GM18498 (cell line): ENCODE results near the gene UNC45A.
"Not testable (repeated sequence)": the region's sequence is repeated elsewhere in the genome, so short reads cannot be mapped to it uniquely, and the experiment has no call there.

Source experiments
- ATAC-seq: cut with Tn5 transposase; IDR thresholded peaks from one replicate; pipeline ENCODE4 v1.9.1; 2021; ENCODE audit warnings: mild to moderate bottlenecking, moderate library complexity; ENCODE audit not compliant: unreplicated experiment

UNC45A gene

GRCh38 chr15:90902840-90903732 is 32.0 kb upstream of the UNC45A start, which contains the start of gene MAN2A2:
Gene MAN2A2 (plus strand): TSS chr15:90903302. CDS start chr15:90904208, 906 bp downstream.
- peak; percentile 54 for ATAC-seq

DNA sequence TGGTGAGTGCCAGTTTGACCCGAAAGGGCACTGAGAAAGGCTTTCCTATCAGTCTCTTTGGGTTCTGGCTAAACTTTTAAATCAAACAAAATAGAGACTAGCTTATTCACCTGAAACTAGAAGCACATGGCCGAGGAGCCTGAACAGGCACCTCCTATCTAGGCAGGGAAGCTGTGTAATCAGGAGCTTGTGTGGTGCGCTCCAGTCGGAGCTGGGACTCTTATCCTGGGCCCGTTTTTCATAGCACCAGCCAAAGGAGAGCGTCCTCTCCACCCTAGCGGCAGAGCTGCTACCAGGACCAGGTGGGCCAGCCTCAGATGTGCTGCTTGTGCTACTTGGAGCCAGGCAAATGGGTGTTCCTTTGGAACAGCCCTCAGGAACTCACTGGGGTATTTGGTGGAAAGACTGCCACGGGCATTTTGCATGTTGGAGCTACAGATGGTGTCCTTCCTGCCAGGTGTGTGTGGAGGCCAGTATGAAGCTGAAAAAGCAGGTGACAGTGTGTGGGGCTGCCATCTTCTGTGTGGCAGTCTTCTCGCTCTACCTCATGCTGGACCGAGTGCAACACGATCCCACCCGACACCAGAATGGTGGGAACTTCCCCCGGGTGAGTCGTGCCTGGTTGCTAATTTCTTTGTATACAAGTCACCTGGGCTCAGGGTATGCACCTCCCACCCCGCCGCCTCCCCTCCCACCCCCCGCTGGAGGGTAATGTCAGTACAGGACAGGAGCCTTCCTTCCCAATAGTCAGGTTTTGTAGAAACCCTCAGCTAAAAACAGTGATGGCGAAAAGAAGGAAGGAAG is 31.1 kb upstream of the UNC45A start:
- no peak for ATAC-seq

- no peak for ATAC-seq
These were observed 30.3 kb upstream of the UNC45A start for GRCh38 chr15:90904746-90905145.

DNA sequence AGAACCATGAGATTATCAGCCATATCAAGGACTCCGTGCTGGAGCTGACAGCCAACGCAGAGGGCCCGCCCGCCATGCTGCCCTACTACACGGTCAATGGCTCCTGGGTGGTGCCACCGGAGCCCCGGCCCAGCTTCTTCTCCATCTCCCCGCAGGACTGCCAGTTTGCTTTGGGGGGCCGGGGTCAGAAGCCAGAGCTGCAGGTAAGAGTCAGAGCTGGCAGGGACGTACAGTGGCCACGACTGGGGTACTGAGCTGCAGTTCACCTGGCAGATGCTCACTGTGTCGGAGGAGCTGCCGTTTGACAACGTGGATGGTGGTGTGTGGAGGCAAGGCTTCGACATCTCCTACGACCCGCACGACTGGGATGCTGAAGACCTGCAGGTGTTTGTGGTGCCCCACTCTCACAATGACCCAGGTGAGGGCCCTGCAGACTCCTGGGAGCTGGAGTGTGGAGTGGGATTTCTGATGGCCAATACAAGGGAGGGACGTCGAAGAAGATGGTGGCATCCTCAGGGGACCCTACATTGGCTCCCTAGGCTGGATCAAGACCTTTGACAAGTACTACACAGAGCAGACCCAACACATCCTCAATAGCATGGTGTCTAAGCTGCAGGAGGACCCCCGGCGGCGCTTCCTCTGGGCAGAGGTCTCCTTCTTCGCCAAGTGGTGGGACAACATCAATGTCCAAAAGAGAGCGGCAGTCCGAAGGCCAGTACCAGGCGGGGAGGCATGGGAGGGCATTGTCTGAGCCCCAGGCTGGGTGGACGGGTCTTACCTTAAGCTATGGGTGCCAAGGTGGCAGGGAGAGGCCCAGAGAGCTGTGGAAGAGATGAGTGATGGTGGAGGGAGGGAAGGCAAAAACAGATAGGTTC is 29.5 kb upstream of the UNC45A start:
- no peak for ATAC-seq

- no peak for ATAC-seq
These were observed 28.8 kb upstream of the UNC45A start for GRCh38 chr15:90906181-90906849.

- ATAC-seq: no peak
These were observed 27.9 kb upstream of the UNC45A start for GRCh38 chr15:90907051-90907660.

GRCh38 chr15:90907838-90908507 is 27.1 kb upstream of the UNC45A start:
- ATAC-seq: no peak

GRCh38 chr15:90909449-90909848 is 25.6 kb upstream of the UNC45A start:
- not testable (repeated sequence) for ATAC-seq

- ATAC-seq: no peak
These were observed 25.1 kb upstream of the UNC45A start for GRCh38 chr15:90909976-90910375.

DNA sequence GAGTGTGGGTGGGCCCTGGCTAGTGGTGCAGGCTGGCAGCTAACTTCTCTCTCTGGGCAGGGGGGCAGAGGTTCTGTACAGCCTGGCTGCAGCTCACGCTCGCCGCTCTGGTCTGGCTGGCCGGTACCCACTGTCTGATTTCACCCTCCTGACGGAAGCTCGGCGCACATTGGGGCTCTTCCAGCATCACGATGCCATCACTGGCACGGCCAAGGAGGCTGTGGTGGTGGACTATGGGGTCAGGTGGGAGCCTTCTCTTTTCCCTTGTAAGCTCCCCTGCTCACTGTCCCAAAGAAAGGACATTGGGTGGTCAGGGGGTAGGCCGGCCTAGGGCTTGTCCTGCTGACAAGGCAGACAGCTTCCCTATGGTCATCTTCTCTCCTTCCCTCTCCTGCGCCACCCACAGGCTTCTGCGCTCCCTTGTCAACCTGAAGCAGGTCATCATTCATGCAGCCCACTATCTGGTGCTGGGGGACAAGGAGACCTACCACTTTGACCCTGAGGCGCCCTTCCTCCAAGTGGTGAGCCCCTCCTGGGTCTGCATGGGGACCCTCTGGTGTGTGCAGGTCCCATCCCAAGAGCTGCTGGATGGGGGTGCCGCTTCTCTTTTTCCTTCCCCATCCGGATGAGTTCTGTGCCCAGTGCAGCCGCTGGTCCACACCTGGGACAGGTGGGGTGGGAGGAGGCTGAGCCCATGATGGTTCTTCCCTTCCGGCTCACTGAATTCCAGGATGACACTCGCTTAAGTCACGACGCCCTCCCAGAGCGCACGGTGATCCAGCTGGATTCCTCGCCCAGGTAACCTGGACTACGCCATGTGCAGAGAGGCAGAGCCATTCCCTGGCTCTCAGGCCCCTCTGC is 24.4 kb upstream of the UNC45A start:
- ATAC-seq: no peak

GRCh38 chr15:90911302-90911623 is 23.8 kb upstream of the UNC45A start:
- no peak for ATAC-seq

DNA sequence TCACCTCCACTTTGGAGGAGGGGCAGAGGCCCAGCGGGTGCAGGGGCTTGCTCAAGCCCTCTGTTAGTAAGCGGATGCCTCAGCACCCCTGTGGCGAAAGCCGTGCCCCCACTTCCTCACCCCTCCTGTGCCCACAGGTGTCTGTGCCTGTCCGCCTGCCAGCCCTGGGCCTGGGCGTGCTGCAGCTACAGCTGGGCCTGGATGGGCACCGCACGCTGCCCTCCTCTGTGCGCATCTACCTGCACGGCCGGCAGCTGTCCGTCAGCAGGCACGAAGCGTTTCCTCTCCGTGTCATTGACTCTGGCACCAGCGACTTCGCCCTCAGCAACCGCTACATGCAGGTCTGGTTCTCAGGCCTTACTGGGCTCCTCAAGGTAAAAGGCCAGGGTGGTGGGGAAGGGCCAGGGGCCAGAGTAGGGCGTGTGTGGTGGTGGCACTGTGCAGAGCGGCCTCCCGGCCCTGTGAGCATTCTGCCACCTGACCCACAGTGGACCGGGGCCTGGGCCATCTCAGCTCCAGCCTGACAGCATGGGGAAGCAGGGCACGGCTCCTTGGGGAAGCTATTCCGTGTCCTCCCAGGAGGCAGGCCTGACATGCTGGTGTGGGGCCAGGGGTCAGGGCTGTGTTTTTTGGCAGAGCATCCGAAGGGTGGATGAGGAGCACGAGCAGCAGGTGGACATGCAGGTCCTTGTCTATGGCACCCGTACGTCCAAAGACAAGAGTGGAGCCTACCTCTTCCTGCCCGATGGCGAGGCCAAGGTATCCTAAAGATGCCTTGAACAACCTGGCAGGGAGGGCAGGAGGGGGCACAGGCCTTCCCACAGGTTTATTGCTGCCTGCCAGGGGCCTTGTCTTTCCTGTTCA is 22.9 kb upstream of the UNC45A start:
- no peak for ATAC-seq

DNA sequence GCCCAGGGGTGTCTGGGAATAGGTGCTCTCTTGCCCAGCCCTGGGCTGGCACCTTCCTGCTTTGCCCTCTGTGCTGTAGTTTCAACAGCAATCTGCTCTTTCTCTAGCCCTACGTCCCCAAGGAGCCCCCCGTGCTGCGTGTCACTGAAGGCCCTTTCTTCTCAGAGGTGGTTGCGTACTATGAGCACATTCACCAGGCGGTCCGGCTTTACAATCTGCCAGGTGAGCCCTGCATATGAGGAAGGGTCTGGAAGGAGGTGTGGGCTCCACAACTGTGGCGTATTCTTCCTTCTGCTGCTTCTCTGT is 22.4 kb upstream of the UNC45A start:
- ATAC-seq: no peak

DNA sequence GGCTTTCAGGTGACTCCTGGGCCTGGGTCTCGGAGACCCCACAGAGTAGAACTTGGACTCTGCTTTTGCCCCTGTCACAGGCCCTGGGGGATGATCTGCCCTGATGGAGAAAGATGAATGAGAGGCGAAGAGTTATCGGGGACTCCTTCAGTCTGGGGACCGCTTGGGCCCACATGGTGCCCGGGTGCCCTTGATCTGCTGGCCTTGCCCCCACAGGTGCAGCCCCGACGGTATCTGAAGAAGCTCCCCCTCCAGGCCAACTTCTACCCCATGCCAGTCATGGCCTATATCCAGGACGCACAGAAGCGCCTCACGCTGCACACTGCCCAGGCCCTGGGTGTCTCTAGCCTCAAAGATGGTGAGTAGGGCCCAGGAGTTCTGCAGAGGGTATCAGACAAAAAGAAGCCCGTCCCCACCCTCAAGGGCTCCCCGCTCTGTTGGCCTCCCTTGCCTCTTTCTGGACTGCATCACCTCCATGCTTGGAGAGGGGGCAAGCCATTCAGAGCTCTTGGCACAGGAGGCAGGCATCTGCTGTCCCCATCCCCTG is 21.6 kb upstream of the UNC45A start:
- ATAC-seq: no peak

- ATAC-seq: no peak
These were observed 20.6 kb upstream of the UNC45A start for GRCh38 chr15:90914305-90915080.

- no peak for ATAC-seq
These were observed 19.8 kb upstream of the UNC45A start for GRCh38 chr15:90915216-90915807.
